NCI-H2227 (cell line): Measurements from ENCODE around the gene C11orf97.
"Not testable (repeated sequence)": the region's sequence is repeated elsewhere in the genome, so short reads cannot be mapped to it uniquely, and the experiment has no call there.

Experiments used
- DNase-seq: peaks from one replicate; lab custom pipeline; 2025; ENCODE audit not compliant: unreplicated experiment; lab: John Stamatoyannopoulos, UW

C11orf97 gene

DNA sequence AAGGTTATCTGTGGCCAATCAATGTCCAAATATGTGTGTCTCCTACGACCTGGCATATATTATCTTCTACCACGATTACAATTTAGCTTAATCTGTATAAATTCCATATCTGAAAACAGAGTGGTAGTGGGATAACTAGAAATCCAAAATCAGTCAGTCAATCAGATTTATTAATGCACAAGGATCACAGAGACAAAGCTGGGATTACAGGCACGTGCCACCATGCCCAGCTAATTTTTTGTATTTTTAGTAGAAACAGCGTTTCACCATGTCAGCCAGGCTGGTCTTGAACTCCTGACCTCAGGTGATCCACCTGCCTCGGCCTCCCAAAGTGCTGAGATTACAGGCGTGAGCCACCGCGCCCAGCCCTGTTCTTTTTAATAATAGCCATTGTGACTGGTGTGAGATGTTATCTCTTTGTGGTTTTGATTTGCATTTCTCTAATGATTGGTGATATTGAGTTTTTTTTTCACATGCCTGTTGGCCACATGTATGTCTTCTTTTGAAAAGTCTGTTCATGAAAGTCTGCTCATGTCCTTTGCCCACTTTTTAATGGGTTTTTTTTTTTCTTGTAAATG lies 43.6 kb downstream of the C11orf97 start:
- DNase-seq, result not testable (repeated sequence)

DNA sequence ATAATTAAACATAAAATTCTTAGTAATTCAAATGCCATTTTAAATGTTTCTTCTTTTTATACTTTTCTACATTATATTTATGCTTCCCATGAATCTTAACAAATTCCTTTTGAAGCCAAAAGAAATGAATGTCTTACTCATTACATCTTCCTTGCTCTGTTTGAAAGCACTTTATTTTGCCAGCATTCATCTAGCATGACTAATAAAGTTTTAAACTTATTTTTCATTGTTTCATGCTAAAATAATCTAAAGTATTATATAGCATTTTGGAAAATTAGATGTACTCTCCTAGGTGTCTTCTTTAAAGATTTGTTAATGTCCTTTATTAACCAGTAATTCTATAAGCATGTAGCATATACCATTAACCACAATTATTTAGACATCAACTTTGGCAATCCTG lies 45.2 kb downstream of the C11orf97 start:
- no peak for DNase-seq

DNA sequence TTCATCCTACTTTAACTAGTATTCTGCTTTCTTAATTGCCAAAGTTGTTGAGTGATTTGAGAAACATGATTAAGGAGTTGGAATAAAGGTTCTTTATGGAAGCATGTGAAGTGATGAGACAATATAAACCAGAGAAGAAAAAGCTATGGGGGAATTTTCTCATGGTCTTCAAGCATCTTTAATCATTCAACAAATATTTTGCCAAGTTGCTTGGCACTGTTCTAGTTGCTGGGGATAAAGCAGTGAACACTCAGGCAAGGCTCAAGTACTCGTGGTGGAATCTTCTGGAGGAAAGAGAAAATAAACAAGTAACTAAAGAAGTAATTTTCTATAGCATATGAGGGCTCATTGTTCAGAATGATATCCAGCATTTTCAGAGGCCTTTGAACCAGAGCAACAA lies 45.7 kb downstream of the C11orf97 start:
- no peak for DNase-seq

DNA sequence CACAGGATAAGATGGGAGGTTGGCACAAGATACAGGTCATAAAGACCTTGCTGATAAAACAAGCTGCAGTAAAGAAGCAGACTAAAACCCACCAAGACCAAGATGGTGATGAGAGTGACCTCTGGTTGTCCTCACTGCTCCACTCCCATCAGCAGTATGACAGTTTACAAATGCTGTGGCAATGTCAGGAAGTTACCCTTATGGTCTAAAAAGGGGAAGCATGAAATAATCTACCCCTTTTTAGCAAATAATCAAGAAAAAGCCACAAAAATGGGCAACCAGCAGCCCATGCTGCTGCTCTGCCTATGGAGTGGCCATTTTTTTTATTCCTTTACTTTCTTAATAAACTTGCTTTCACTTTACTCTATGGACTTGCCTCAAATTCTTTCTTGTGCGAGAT lies 46.2 kb downstream of the C11orf97 start:
- DNase-seq, result no peak

DNA sequence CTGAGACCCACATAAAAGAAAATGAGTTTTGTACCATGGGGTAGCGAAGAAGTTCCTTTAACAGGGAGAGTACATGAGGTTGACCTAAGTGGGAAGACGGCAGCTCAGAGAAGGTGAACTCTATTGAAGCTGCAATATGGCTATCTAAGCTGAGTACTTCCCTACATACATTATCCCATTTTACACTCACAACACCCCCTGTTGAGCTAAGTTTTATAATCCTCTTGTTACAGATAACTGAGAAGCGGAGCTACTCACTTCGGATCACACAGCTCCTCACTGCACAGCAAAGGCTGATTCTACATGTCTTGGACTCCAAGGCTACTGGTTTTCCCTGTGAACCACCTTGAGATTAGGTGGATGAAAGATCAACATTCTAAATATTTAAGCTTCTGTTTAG lies 46.7 kb downstream of the C11orf97 start:
- no peak for DNase-seq

DNA sequence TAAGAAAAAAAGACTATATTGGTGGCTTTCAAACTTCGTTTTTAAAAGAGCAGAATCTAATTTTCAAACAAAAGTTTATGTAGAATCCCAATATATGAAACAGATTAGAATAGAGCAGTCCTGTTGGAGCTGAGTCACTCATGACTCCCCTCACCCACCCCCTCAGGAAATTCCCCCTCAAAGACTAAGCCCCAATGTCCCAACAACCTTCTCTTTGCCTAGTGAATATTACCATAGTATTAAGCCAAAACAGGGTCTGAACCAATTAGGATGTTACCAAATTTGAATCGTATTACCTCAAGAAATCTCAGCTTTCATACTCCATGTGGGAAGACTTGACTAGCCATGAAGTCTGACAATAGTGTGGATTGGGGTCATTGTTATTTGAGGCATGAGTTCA lies 47.1 kb downstream of the C11orf97 start:
- no peak for DNase-seq

DNA sequence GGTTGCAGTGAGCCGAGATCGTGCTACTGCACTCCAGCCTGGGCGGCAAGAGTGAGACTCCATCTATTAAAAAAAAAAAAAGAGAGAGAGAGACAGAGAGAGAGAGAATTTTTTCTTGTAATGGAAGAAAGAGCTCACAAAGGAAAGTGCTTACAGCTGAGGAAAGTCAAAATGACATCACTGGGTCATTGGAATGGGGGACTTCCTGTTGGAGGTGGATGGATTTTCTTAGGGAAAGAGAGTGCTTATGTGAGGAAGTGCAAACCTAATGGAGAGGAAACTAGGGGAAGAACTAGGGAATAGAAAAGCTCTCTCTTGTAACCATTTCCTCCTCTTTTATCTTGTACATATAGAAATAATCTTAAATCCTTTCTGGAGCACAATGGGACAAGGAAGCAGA lies 48.6 kb downstream of the C11orf97 start:
- DNase-seq, result no peak

DNA sequence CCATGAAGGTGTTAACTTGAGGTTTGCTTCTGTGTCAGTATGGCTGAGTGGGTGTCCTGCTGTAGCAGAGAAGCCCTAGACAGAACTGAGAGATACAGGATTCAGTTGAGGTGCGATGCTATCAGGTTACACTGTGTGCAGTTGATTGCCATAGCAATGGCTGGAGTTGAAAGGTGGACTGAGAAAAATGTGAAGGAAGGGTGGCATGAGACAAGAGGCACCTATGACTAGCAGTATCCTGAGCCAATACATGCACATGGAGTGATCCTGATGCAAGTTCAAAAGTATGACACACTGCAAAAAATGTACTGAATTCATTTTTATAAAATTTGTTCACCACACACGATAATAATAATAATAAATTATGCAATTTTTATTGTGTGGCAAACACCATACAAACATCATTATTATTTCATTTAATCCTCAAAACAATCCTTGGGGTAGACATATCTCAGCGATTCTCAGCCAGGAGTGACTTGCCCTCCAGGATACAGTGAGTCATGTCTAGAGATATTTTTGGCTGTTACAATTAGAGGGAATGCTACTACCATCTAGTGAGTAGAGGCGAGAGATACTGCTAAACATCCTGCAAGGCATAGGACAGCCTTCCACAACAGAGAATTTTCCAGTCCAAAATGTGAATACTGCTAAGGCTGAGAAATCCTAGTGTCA lies 51.1 kb downstream of the C11orf97 start:
- DNase-seq, result no peak

DNA sequence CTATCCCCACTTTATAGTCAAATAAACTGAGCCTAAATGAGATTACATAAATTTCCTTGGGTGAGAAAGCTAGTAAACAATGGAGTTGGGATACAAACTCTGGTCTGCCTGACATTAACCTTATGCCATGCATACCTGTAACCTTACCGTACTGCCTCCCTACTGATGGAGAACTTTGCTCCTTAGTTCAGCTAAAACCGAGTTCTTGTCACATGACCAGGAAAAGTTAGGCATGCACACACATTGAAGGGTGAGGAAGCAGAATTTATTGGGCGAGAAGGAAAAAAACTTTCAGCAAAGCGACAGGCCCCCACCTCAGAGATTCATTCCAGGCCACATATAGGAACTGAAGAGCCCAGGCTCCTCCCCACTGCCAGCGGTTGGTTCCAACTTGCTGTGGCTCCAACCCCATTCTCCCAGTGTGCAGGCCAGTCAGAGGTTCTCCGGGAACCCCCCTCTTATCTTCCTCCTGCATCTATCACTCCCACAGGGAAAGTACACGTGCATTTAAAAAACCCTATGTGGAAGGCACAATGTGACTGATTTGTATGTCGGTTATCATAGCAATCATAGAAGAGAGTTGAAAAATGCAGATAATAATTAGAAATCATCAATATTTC lies 51.7 kb downstream of the C11orf97 start:
- DNase-seq, result no peak

DNA sequence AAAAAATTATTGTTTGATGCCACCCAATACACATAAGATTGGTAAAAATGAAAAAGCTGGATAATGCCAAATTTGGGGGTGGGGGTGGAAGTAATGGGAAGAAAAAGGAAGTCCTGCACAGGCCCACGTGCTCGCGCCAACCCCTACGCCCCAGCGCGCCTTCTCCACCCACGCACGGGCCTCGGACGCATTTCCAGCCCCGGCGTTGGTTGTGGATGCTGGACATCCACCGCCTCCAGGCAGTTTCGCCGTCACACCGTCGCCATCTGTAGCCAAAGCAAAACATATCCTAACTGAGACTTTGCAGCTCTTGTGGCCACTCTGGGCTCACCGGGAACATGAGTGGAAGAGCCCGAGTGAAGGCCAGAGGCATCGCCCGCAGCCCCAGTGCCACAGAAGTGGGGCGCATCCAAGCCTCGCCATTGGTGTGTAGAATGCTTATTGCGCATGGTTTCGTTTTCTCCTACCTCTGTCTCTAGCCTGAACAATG lies 55.0 kb downstream of the C11orf97 start, which contains the start of gene PIWIL4:
Gene PIWIL4 (plus strand): TSS at position 188 of the 490 bp plus-strand sequence. CDS start 151 bp downstream, at position 339.
- no peak for DNase-seq

DNA sequence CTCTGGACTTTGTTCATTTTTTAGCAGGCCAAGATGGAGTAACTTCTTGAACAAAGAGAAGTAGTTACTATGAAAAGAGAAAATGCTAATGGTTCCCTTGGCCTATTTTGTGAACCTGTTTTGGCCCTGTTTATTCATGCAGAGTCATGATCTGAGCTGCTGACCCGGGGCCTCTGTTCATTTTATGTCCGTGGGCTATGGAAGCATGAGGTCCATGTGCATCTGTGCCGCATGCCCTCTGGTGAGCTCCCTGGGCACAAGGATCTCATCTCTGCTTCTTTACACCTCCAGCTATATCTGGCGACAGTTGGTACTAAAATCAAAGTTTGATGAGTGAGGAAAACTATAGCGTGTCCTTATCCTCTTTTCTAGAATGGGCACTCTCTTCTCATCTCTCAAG lies 55.9 kb downstream of the C11orf97 start:
- DNase-seq, result no peak

DNA sequence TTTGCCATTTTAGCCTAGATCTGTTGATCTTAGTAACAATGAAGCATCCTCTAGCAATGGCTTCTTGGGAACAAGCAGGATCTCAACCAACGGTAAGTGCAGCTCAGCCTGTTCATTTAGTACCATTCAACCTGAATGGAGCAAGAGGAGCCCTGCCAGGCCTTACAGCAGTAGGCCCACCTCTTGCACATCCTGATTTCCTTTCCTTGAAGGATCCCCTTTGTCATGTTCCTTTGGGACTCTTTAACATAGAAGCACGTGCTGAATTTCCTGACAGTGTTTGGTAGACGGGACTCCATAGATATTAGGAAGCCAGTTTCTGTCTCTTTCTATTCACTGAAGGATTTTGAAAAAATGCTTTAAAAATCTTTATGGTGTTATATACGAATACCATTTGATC lies 56.5 kb downstream of the C11orf97 start:
- no peak for DNase-seq

DNA sequence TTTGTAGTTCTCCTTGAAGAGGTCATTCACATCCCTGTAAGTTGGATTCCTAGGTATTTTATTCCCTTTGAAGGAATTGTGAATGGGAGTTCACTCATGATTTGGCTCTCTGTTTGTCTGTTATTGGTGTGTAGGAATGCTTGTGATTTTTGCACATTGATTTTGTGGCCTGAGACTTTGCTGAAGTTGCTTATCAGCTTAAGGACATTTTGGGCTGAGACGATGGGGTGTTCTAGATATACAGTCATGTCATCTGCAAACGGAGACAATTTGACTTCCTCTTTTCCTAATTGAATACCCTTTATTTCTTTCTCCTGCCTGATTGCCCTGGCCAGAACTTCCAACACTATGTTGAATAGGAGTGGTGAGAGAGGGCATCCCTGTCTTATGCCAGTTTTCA lies 60.7 kb downstream of the C11orf97 start:
- DNase-seq, result not testable (repeated sequence)

DNA sequence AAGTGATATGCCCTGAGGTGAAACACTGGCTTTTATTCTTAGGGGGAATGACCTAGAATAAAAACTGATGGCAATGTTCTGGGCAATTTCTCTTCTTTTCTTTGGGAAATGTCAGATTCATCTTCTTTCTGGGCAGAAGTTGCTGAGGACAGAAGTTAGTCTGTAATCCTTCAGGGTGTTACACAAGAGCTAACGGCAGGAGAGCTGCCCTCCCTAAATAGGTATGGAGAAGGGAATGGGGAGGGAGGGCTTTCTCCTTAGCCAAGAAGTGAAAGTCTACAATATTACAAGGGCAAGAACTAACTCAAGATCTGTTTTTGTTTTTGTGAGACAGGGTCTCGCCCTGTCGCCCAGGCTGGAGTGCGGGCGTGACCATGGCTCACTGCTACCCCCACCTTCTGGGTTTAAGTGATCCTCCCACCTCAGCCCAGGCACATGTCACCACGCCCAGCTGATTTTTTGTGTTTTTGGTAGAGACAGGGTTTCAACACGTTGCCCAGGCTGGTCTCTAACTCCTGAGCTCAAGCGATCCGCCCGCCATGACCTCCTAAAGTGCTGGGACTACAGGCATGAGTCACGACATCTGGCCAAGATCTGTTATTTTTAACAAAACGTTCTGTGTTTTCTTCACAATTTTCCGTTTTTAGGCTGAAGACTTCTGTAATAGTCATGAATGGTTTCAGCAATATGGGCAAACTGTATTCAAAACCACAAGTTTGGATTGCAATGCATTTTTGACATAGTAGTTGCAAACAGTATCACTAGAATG lies 62.1 kb downstream of the C11orf97 start:
- no peak for DNase-seq

DNA sequence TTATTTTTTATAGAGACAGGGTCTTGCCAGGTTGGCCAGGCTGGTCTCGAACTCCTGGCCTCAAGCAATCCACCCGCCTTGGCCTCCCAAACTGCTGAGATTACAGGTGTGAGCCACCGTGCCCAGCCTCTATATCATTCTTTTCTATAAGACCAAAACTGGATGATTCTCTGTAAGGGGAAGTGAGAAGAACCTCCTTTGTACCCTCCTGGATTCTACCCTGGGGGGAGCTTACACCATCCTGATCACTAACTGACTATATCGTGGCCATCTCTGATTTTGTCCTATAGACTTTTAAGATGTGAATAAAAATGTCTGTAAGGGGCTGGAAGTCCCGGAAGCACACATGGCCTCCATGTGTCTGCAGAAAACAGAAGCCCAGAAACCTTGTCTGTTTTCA lies 64.0 kb downstream of the C11orf97 start:
- no peak for DNase-seq

DNA sequence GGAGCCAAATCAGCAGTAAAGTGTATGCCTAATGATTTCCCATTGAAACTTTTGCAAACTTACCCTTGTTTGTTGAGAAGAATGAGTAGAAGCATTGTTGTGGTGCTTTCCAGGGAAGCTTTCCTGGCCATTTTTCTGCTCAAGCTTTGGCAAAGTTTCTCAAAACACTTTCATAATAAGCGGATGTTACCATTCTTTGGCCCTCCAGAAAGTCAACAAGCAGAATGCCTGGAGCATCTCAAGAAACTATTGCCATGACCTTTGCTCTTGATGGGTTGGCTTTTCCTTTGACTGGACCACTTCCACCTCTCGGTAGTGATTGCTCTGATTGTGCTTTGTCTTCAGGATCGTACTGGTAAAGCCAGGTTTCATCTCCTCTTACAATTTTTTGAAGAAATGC lies 65.6 kb downstream of the C11orf97 start:
- DNase-seq, result no peak
